Raji (cell line): ENCODE results near the gene EPHX1.

ENCODE experiments used
- POLR2A ChIP-seq: IDR thresholded peaks from 2 replicates; pipeline ENCODE4 v1.6.1; 2011; ENCODE audit warnings: low read depth, low read length, control low read depth; ENCODE audit not compliant: insufficient read depth

Gene EPHX1

DNA sequence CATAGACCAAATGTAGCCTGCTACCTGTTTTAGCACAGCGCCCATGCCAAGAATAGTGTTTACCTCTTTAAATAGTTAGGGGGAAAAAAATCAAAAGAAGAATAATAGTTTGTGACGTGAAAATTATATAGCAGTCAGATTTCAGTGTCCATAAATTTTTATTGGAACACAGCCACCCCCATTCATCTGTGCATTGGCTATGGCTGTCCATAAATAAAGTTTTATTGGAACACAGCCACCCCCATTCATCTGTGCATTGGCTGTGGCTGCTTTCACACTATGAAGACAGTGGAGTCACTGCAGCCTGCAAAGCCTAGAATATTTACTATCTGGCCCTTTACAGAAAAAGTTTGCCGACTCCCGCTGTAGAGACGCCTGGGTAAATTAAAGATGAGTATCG lies 20.9 kb downstream of the EPHX1 start:
- no peak for TF ChIP-seq POLR2A

DNA sequence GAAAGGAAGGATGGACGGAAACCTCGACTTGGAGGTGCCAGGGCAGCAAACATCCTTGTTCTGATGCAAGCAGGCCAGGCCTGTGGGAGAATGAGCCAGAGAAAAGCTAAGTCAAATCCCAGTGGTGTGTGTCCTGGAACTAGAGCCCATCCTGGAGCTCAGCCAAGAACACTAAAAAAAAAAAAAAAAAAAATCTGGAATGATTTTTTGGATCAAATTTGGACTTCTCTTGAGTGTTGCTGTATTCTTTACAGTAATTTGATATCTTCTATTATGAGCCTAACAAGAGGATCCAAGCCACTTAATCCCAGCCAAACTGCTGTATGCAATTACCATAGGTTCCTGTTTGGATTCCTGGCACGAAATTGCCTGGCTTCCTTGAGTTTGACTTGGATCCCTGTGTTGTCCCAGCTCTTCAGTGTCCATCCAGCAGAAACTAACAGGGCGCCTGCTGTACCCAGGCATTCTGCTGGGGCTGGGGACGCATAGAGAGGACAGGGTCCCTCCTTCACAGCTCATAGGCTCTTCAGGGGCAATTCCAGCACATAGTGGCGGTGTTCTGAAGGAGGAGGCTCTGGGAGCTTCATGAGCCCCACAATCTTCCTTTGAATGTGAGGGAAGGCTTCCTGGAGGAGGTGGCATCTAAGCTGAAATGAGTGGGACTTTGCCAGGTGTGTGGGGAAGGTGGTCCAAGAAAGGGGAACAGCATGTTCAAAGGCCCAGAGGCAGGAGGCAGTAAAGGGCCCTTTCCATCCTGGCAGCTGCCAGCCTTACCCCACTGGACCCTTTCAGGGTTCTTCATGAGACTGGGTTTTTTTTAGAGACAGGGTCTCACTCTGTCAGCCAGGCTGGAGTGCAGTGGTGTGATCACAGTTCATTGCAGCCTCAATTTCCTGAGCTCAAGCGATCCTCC lies 24.7 kb downstream of the EPHX1 start:
- no peak for TF ChIP-seq POLR2A

DNA sequence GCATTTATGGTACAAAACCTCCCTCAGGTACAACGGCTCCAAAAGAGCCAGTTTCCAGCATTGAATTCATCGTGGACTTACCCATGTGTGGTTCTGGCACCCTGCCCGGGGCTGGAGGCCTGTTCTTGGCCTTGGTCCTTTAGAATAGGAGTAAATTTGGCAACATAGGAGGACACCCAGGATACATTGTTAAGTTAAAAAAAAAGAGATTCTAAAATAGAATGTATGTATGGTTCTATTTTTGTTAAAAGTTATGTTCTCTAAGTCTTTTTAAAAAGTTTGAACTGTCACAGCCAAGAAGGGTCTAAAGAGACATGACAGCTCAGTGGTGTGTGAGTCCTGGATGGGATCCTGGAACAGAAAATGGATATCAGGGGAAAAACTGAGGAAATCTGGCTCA lies 25.9 kb downstream of the EPHX1 start:
- TF ChIP-seq POLR2A: no peak

DNA sequence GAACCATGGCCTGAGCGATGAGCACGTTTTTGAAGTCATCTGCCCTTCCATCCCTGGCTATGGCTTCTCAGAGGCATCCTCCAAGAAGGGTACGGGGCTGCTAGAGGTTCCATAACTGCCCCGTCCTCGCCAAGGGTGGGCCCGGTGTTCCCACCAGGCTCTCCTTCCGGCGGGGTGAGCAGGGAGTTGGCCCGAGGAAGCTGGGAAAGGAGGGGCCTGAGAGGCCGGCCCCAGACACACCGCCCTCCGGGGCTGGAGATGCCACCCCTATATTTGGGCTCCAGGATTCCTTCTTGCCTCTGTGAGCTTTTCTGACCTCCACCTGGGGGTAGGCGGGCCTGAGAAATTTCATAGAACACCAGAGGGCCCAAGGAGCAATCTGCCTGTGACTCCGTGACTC lies 28.9 kb downstream of the EPHX1 start:
- no peak for TF ChIP-seq POLR2A

DNA sequence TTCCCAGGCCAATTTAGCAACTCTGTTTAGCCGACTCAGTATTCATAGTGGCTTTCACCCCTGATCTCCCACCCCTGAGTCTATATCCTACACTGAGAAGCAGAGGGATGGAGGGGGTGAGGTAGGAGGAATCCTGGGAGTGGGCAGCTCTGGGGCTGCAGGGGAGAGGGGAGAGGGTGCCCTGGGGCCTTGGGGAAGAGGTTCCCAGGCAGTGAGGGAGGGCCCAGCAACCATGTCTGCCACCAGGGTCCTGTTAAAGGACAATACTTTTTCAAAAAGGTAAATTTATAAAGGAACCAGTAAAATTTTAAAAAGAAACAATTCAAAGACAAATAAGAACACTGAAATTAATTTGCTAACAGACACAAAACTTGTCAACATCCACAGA lies 30.3 kb downstream of the EPHX1 start:
- no peak for TF ChIP-seq POLR2A

DNA sequence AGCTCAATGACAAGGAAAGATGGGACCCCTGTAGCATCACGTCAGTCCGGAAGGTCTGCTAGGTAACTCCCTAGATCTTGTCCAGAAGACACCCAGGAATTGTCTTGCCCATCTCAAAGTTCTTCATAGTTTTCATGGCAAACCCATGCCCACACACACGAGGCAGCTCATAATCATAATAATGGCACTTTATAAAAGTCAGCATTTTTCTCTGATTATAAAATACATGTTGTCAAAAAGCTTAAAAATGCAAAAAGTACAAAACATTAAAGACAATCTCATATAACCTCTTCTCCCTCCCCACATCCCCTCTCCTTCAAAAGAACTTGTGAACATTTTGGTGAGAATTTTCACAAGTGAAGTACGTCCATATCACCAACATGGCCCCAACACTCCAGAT lies 30.8 kb downstream of the EPHX1 start:
- no peak for TF ChIP-seq POLR2A

DNA sequence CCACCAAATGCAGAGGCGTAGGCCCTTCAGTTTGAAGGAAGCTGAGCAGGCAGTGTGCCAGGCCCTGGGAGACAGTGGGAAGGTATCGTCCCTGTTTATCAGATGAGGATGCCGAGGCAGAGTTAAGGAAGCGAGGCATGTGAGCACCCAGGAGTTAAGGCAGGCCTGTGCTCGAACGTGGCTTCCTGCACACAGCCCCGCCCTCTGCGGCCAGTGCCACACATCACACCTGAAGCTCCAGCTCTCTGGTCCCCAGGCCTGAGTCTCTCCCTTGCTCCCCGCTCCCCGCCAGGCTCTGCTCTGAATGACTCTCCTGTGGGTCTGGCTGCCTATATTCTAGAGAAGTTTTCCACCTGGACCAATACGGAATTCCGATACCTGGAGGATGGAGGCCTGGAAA lies 32.1 kb downstream of the EPHX1 start:
- 0 out of 2 replicates have a peak, but pooled peaks have one; percentile 15 for TF ChIP-seq POLR2A

DNA sequence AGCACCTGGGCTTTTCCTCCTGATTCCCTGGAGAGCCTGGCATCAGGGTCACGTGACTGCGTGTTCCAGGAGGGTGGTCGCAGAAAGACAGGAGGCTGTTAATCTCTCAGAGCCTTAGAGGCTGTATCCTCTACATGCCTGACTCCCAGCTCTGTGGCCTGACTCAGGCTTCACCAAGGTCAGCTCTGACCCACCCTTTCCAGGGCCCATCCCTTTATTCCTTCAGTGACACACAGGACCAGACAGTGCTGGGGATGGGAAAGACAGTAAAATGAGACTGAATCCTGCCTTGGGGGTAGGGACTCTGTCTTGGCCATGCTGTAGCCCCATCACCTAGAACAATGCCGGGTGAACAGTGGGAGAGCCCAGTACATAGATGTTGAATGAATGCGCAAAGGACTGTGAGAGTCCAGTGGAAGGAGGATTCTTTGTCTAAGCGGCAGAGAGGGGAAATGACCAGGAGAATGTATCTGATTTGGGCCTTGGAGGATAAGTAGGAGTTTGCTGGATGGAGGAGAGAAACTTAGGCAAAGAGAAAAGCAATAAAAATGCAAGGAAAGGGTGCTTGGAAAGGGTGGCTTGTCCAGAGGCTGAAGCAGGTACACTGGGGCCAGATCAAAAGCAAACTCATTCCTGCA lies 33.0 kb downstream of the EPHX1 start:
- TF ChIP-seq POLR2A: no peak

DNA sequence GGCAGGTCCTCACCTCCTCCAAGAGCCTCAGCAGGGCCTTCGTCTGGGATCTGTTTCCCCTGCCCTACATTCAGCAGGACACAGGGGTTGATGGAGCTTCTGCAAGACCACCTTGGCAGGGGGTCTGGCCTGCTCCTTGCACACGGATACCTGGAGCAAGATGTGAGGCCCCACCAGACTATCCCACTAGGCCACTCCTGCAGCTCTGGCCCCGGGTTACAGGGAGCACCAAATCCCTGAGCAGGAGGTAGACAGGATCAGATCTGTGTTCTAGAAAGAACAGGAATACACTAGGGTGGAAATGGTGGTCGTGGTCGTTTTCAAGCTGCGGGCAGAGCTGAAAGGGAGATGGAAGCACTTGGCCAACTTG lies 33.5 kb downstream of the EPHX1 start:
- TF ChIP-seq POLR2A: no peak

DNA sequence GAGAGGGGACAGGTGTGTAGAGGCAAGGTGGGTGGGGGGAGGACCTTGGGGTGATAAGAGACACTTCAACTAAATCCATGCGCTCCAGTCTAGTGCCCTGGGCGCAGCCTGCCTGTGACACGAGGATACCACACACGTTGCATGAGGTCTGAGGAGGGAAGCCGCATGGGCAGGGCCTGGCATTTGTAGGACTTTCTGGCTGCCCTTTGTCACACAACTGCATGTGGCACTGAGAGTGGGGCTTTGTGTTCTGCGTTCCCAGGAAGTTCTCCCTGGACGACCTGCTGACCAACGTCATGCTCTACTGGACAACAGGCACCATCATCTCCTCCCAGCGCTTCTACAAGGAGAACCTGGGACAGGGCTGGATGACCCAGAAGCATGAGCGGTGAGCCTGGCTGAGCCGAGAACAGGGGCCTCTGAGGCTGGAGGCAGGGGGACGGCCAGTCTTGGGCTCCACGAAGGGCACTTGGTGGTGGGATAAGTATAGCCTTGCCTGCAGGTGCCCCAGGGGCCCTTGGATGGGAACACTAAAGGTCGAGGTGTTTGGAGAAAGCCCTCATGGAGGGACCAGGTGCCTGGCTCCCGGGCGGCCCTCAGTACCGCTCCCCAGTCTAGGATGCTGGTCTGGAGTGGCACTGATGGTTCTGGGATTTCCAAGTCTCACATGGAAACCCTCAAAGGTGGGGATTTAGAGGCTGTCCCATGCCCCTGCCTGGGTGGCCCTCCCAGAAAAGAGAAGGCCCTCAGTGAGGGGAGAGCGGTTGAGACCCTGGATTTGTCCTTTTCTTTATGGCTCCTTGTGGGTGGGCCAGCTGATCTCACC lies 34.5 kb downstream of the EPHX1 start:
- TF ChIP-seq POLR2A: no peak

DNA sequence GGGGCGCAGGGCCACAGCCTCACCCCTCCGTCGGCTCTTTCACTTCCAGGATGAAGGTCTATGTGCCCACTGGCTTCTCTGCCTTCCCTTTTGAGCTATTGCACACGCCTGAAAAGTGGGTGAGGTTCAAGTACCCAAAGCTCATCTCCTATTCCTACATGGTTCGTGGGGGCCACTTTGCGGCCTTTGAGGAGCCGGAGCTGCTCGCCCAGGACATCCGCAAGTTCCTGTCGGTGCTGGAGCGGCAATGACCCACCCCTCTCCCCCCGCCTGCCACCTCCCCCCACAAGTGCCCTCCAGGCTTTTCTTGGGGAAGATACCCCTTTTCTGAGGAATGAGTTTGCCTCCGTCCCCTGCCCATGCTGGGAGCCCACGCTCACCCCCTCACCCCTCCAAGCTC lies 35.2 kb downstream of the EPHX1 start:
- no peak for TF ChIP-seq POLR2A

DNA sequence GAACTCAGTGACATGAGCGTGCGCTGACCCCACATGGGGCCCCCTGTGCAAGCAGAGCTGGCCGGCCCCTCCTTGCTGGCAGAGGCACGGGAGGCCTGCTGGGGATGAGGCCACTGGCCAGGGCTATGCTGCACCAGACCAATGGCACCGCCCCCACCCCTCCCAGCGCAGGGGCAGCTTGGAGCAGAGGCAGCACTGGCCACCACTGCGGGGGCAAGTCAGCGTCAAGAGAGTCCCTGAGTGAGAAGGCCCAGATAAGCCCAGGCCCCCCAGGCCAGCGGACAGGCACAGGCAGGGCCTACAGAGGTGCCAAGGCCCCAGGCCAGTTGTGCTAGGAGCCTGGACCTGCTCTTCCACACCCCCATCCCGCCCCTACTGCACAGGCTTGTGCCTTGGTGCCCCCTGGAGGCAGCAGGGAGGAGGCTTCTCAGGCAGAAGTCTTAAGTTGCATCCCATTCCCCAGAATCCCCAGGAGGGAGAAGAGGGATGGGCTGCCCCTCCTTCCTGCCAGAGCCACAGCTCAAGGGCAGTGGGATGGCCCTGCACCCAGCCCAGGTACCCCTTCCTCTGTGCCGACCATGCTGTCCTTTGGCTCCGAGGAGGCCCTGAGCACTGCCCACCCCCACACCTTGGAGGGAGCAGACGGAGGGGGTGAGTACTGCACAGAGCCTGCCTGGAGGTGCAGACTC lies 35.8 kb downstream of the EPHX1 start:
- no peak for TF ChIP-seq POLR2A

DNA sequence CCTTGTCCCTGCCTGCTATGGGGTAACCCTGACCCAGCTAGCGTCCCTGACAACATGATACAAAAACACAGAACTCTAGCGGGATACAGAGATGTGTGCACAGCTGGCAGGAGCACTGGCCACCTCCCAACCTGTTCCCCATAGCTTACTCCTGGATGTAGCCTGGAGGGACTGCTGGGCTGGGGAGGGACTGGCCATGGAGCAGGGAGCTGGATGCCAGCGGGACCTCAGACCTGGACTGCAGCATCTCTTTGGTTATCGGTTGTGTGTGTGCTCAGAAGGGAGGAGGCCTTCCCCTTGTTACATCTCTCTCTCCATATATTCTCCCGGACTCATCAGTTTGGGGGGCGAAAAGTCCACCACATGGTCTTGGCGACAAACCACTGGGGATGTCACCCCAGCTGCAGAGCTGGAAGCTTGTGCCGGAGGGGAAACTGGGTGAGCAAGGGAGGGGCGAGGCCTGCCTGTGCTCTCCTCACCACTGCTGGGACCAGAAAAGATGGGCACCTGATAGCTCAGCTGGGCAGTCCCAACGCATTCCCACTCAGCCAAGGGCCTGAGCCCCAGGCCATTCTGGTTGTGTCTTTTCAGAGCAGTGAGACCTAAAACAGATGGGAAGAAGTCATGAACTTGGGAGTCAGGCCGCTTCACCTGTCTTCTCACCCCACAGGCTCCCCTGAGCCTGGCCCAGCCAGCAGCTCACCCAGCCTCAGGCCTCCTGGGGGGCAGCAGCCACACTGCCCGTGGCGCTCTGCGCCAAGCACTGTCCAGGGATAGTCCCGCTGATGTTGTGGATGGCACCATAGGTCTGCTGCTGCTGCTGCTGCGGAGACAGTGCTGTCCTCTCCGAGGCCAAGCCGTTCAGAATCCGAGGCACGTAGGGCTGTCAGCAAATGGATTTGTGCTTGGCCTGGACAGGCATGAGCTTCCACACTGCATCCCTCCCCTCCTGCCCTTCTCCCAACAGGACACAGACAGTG lies 36.7 kb downstream of the EPHX1 start:
- no peak for TF ChIP-seq POLR2A

DNA sequence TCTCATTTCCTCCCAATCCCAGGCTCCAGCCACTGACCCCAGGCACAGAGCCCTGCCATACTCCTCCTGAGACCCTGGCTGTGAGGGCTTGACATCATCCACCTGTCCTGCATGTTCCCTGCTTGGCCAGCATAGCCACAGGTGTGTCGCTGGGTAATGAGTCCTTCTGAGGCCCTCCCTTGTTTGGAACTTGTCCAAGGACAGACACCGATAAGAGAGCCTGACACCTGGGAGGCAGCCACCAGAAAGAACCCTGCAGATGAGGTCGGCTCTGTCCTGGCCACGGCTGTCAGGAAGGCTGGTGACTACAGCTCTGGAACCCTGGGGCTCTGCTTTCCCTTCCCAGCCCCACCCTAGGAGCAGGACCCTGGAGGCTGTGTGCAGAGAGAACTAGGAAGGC lies 37.7 kb downstream of the EPHX1 start:
- TF ChIP-seq POLR2A: no peak
